ENCODE results near the gene LIMA1. TPM values are rescaled to one million over a fixed set of nuclear protein-coding genes. Genes with fewer than 3 reads are reported as not detected.

Gene LIMA1
- total RNA-seq, 2 experiments from 2014 or later = 6.2 to 20.4 TPM

DNA sequence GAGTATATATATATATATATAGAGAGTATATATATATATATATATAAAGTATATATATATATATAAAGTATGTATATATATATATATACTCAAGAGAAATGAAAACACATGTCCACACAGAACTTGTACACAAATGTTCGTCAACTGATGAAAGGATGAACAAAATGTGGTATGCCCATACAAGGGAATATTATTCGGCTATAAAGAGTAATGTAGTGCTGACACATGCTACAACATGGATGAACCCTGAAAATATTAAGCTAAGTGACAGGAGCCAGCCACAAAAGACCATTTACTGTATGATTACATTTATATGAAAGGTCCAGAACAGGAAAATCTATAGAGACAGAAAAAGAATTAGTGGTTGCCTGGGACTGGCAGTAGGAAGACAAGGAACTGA lies 19.5 kb downstream of the LIMA1 start:
- CTCF ChIA-PET (ENCODE audit: unreplicated experiment) = no interaction called here
- H3K79me2 ChIP-seq (ENCODE audit: insufficient read depth, low read depth, low read length) = no peaks in the 10 kb centered on the region
- no peak overlapping the region for H2AFZ ChIP-seq (ENCODE audit: low read length)
- no peaks in the 10 kb centered on the region for H3K9me2 ChIP-seq (ENCODE audit: insufficient read depth, low read length)
- H3K27ac ChIP-seq (ENCODE audit: low read depth, low read length, poor library complexity, severe bottlenecking) = no peak overlapping the region
- BruUV-seq (replicated peaks) = no TSS peak
- no peak for DNase-seq (ENCODE audit: low spot score)
- H3K4me3 ChIP-seq (ENCODE audit: low read depth, low read length, poor library complexity, severe bottlenecking) = no peak overlapping the region
- no peak for TF ChIP-seq EZH2phosphoT487 (IDR thresholded peaks at IDR 0.05; ENCODE audit: borderline replicate concordance, low read depth, low read length)
- no peaks in the 10 kb centered on the region for H4K20me1 ChIP-seq (ENCODE audit: insufficient read depth, low read length)
- intact Hi-C loops (cut with micrococcal nuclease; ENCODE audit: unreplicated experiment) = no loop called here
- no peaks in the 10 kb centered on the region for H3K9me3 ChIP-seq (ENCODE audit: low read length)
- no peak overlapping the region for H3K4me2 ChIP-seq (ENCODE audit: low read length)
- POLR2A ChIA-PET = no interaction called here
- no peaks in the 10 kb centered on the region for H3K4me1 ChIP-seq (ENCODE audit: insufficient read depth, low read length, poor library complexity, severe bottlenecking)
- H3K36me3 ChIP-seq (ENCODE audit: insufficient read depth, low read length) = no peaks in the 10 kb centered on the region

- CTCF ChIA-PET (ENCODE audit: unreplicated experiment) = no interaction called here
- H4K20me1 ChIP-seq (ENCODE audit: insufficient read depth, low read length) = no peaks in the 10 kb centered on the region
- TF ChIP-seq, protein P1, sequence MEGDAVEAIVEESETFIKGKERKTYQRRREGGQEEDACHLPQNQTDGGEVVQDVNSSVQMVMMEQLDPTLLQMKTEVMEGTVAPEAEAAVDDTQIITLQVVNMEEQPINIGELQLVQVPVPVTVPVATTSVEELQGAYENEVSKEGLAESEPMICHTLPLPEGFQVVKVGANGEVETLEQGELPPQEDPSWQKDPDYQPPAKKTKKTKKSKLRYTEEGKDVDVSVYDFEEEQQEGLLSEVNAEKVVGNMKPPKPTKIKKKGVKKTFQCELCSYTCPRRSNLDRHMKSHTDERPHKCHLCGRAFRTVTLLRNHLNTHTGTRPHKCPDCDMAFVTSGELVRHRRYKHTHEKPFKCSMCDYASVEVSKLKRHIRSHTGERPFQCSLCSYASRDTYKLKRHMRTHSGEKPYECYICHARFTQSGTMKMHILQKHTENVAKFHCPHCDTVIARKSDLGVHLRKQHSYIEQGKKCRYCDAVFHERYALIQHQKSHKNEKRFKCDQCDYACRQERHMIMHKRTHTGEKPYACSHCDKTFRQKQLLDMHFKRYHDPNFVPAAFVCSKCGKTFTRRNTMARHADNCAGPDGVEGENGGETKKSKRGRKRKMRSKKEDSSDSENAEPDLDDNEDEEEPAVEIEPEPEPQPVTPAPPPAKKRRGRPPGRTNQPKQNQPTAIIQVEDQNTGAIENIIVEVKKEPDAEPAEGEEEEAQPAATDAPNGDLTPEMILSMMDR (conservative IDR thresholded peaks at IDR 0.05; ENCODE audit: low read length) = peak; percentile 40; the same call in 1 of the 2 replicates
- TF ChIP-seq EZH2phosphoT487 (IDR thresholded peaks at IDR 0.05; ENCODE audit: borderline replicate concordance, low read depth, low read length) = no peak
Measured at GRCh38 chr12:50261654-50262053, 21.7 kb downstream of the LIMA1 start.

GRCh38 chr12:50258167-50258551 lies 25.2 kb downstream of the LIMA1 start:
- Histone ChIP-seq H3K9me2 (ENCODE audit: insufficient read depth, low read length) (no peaks in the 10 kb centered on the region), H3K9me3 (ENCODE audit: low read length) (no peaks in the 10 kb centered on the region), H3K36me3 (ENCODE audit: insufficient read depth, low read length) (no peaks in the 10 kb centered on the region), H3K4me1 (ENCODE audit: insufficient read depth, low read length, poor library complexity, severe bottlenecking) (peaks cover 16% of the 10 kb centered on the region), H4K20me1 (ENCODE audit: insufficient read depth, low read length) (no peaks in the 10 kb centered on the region), H3K4me3 (ENCODE audit: low read depth, low read length, poor library complexity, severe bottlenecking) (no peak overlapping the region), H3K27ac (ENCODE audit: low read depth, low read length, poor library complexity, severe bottlenecking) (no peak overlapping the region), H3K79me2 (ENCODE audit: insufficient read depth, low read depth, low read length) (no peaks in the 10 kb centered on the region), H3K4me2 (ENCODE audit: low read length) (peak overlapping the region; percentile 2; the same call in 1 of the 2 replicates), H2AFZ (ENCODE audit: low read length) (peak overlapping the region; percentile 68; the same call in 1 of the 2 replicates)
- BruUV-seq (replicated peaks) = no TSS peak
- TF ChIP-seq EZH2phosphoT487 (IDR thresholded peaks at IDR 0.05; ENCODE audit: borderline replicate concordance, low read depth, low read length) = no peak
- TF ChIP-seq, protein P1 (conservative IDR thresholded peaks at IDR 0.05; ENCODE audit: low read length) = no peak
- no peak for DNase-seq (ENCODE audit: low spot score)
- intact Hi-C loops (cut with micrococcal nuclease; ENCODE audit: unreplicated experiment) = no loop called here
- POLR2A ChIA-PET = interaction anchor here (0.6 to 2.4 kb wide), 4 partner anchors 15 to 348 kb away, joined by 3 to 5 read pairs (median 4); no protein-coding TSS in a partner anchor
- CTCF ChIA-PET (ENCODE audit: unreplicated experiment) = no interaction called here

More at GRCh38 chr12:50261654-50262053, 21.7 kb downstream of the LIMA1 start:
- no TSS peak for BruUV-seq (replicated peaks)
- POLR2A ChIA-PET = interaction anchor here (0.6 kb wide), 1 partner anchor 34 kb away, joined by 5 read pairs; no protein-coding TSS in a partner anchor
- no peaks in the 10 kb centered on the region for H3K9me3 ChIP-seq (ENCODE audit: low read length)
- H2AFZ ChIP-seq (ENCODE audit: low read length) = no peak overlapping the region
- peaks cover 11% of the 10 kb centered on the region for H3K4me1 ChIP-seq (ENCODE audit: insufficient read depth, low read length, poor library complexity, severe bottlenecking)
- no peaks in the 10 kb centered on the region for H3K9me2 ChIP-seq (ENCODE audit: insufficient read depth, low read length)
- no peak overlapping the region for H3K4me2 ChIP-seq (ENCODE audit: low read length)
- H3K4me3 ChIP-seq (ENCODE audit: low read depth, low read length, poor library complexity, severe bottlenecking) = no peak overlapping the region
- H3K36me3 ChIP-seq (ENCODE audit: insufficient read depth, low read length) = no peaks in the 10 kb centered on the region
- H3K79me2 ChIP-seq (ENCODE audit: insufficient read depth, low read depth, low read length) = no peaks in the 10 kb centered on the region
- no peak for DNase-seq (ENCODE audit: low spot score)
- H3K27ac ChIP-seq (ENCODE audit: low read depth, low read length, poor library complexity, severe bottlenecking) = no peak overlapping the region
- intact Hi-C loops (cut with micrococcal nuclease; ENCODE audit: unreplicated experiment) = no loop called here
